Measurements from ENCODE around the gene LDB2.

Gene LDB2

GRCh38 chr4:16770710-16771285, 127.6 kb downstream of the LDB2 start:
- in situ Hi-C loops (cut with MboI; ENCODE audit: low pct_unique_long_range_greater_than_20kb, low sequenced_read_pairs) = no loop called here
- no peak for DNase-seq

GRCh38 chr4:16767861-16768260, 130.6 kb downstream of the LDB2 start:
- in situ Hi-C loops (cut with MboI; ENCODE audit: low pct_unique_long_range_greater_than_20kb, low sequenced_read_pairs) = no loop called here
- no peak for DNase-seq

- DNase-seq = no peak
- in situ Hi-C loops (cut with MboI; ENCODE audit: low pct_unique_long_range_greater_than_20kb, low sequenced_read_pairs) = no loop called here
These were observed 131.2 kb downstream of the LDB2 start for GRCh38 chr4:16767251-16767650.

GRCh38 chr4:16765546-16765945, 132.9 kb downstream of the LDB2 start:
- DNase-seq = no peak
- in situ Hi-C loops (cut with MboI; ENCODE audit: low pct_unique_long_range_greater_than_20kb, low sequenced_read_pairs) = no loop called here

GRCh38 chr4:16764622-16765021, 133.8 kb downstream of the LDB2 start:
- DNase-seq = no peak
- in situ Hi-C loops (cut with MboI; ENCODE audit: low pct_unique_long_range_greater_than_20kb, low sequenced_read_pairs) = no loop called here

- in situ Hi-C loops (cut with MboI; ENCODE audit: low pct_unique_long_range_greater_than_20kb, low sequenced_read_pairs) = no loop called here
- no peak for DNase-seq
These were observed 137.7 kb downstream of the LDB2 start for GRCh38 chr4:16760617-16761363.

- in situ Hi-C loops (cut with MboI; ENCODE audit: low pct_unique_long_range_greater_than_20kb, low sequenced_read_pairs) = no loop called here
- DNase-seq = no peak
These were observed 138.4 kb downstream of the LDB2 start for GRCh38 chr4:16759931-16760582.

- DNase-seq = no peak
- in situ Hi-C loops (cut with MboI; ENCODE audit: low pct_unique_long_range_greater_than_20kb, low sequenced_read_pairs) = no loop called here
These were observed 139.6 kb downstream of the LDB2 start for GRCh38 chr4:16758816-16759215.

- in situ Hi-C loops (cut with MboI; ENCODE audit: low pct_unique_long_range_greater_than_20kb, low sequenced_read_pairs) = no loop called here
- no peak for DNase-seq
These were observed 140.2 kb downstream of the LDB2 start for GRCh38 chr4:16758255-16758654.

- in situ Hi-C loops (cut with MboI; ENCODE audit: low pct_unique_long_range_greater_than_20kb, low sequenced_read_pairs) = no loop called here
These were observed 141.3 kb downstream of the LDB2 start for GRCh38 chr4:16757080-16757521.

GRCh38 chr4:16754104-16754503, 144.3 kb downstream of the LDB2 start:
- in situ Hi-C loops (cut with MboI; ENCODE audit: low pct_unique_long_range_greater_than_20kb, low sequenced_read_pairs) = no loop called here
- DNase-seq = no peak

More at GRCh38 chr4:16757080-16757521, 141.3 kb downstream of the LDB2 start:
- DNase-seq = no peak

- peak; percentile 2 for DNase-seq
- in situ Hi-C loops (cut with MboI; ENCODE audit: low pct_unique_long_range_greater_than_20kb, low sequenced_read_pairs) = no loop called here
These were observed 146.3 kb downstream of the LDB2 start for GRCh38 chr4:16752150-16752549.

- DNase-seq = no peak
- in situ Hi-C loops (cut with MboI; ENCODE audit: low pct_unique_long_range_greater_than_20kb, low sequenced_read_pairs) = no loop called here
These were observed 147.4 kb downstream of the LDB2 start for GRCh38 chr4:16750882-16751642.

- in situ Hi-C loops (cut with MboI; ENCODE audit: low pct_unique_long_range_greater_than_20kb, low sequenced_read_pairs) = no loop called here
- no peak for DNase-seq
These were observed 148.2 kb downstream of the LDB2 start for GRCh38 chr4:16750216-16750615.

GRCh38 chr4:16745887-16746286, 152.6 kb downstream of the LDB2 start:
- in situ Hi-C loops (cut with MboI; ENCODE audit: low pct_unique_long_range_greater_than_20kb, low sequenced_read_pairs) = no loop called here
- DNase-seq = no peak

GRCh38 chr4:16745009-16745635, 153.3 kb downstream of the LDB2 start:
- no peak for DNase-seq
- in situ Hi-C loops (cut with MboI; ENCODE audit: low pct_unique_long_range_greater_than_20kb, low sequenced_read_pairs) = no loop called here

- DNase-seq = no peak
- in situ Hi-C loops (cut with MboI; ENCODE audit: low pct_unique_long_range_greater_than_20kb, low sequenced_read_pairs) = no loop called here
These were observed 157.2 kb downstream of the LDB2 start for GRCh38 chr4:16741287-16741686.

GRCh38 chr4:16739997-16740624, 158.3 kb downstream of the LDB2 start:
- in situ Hi-C loops (cut with MboI; ENCODE audit: low pct_unique_long_range_greater_than_20kb, low sequenced_read_pairs) = no loop called here
- no peak for DNase-seq

- in situ Hi-C loops (cut with MboI; ENCODE audit: low pct_unique_long_range_greater_than_20kb, low sequenced_read_pairs) = no loop called here
- no peak for DNase-seq
These were observed 159.9 kb downstream of the LDB2 start for GRCh38 chr4:16738558-16738957.

All from KBM-7 (cell line).